OCI-LY7 (cell line): Measurements from ENCODE around the gene IL17REL.

ENCODE experiments used
- CTCF ChIP-seq: fragments of 200-600 bp; sonication (generic); conservative IDR thresholded peaks from 2 replicates; pipeline ENCODE4 v1.5.1; 2014; ENCODE audit warnings: mild to moderate bottlenecking, antibody characterized with exemption, low read length, moderate library complexity, mixed read lengths
- EZH2phosphoT487 ChIP-seq: fragments of 200-600 bp; sonication (generic); IDR thresholded peaks from 2 replicates; pipeline ENCODE4 v1.6.1; 2018; ENCODE audit warnings: low read depth, borderline replicate concordance, mild to moderate bottlenecking, mixed run types, antibody characterized with exemption, low read length, moderate library complexity, mixed read lengths

GRCh38 chr22:50048061-50048765 lies 35.6 kb upstream of the IL17REL start:
- no peak for TF ChIP-seq CTCF
- no peak for TF ChIP-seq EZH2phosphoT487
